DOHH2 (cell line): ENCODE results near the gene ZNRF3.

Source experiments
- CTCF ChIP-seq: fragments of 200-600 bp; sonication (generic); IDR thresholded peaks from one replicate; pipeline ENCODE4 v1.5.1; 2014; ENCODE audit warnings: antibody characterized with exemption, mild to moderate bottlenecking, low read depth, low read length; ENCODE audit not compliant: poor library complexity, severe bottlenecking
- EZH2phosphoT487 ChIP-seq: fragments of 200-600 bp; sonication (generic); IDR thresholded peaks from 2 replicates; pipeline ENCODE4 v1.6.1; 2017; ENCODE audit warnings: borderline replicate concordance, mild to moderate bottlenecking, antibody characterized with exemption, low read length, moderate library complexity, mixed read lengths

GRCh38 chr22:28896611-28897010 is 13.2 kb downstream of the ZNRF3 start:
- TF ChIP-seq CTCF (no peak), EZH2phosphoT487 (no peak)
